K562 (cell line): ENCODE results near the gene PIK3CD. TPM values are rescaled to one million over a fixed set of nuclear protein-coding genes. Genes with fewer than 3 reads are reported as not detected.

Source experiments
- ATAC-seq: fragments of 200-7000 bp; cut with Tn5 transposase; 3 replicates; pipeline ENCODE4 v1.9.1; 2020; ENCODE audit warnings: moderate library complexity
- BruUV-seq: library from RNA; stranded (reverse); fragments of 400-500 nt; replicated peaks from 2 replicates; lab custom pipeline; 2021; lab: Mats Ljungman, UMichigan
- CTCF ChIA-PET: fragments of 300-600 bp; formaldehyde crosslinking; extraction: SDS; loops from one replicate; lab custom pipeline; 2021; ENCODE audit warnings: low intra/inter-chr PET ratio; lab: Yijun Ruan, JAX
- POLR2A ChIA-PET: fragments of 300-600, 350-650 bp; sonication (Branson Sonifier 250); formaldehyde crosslinking; extraction: SDS; loops from one replicate; lab custom pipeline; 2021; ENCODE audit warnings: antibody characterized with exemption, inconsistent platforms; lab: Yijun Ruan, JAX
- DNase-seq, 4 experiments: peaks; one replicate each; pipeline versions ENCODE4 v3.0.0 to v3.0.0-alpha.2; 2011 to 2018; ENCODE audit warnings: low spot score in 3 of 4, mixed read lengths in 3 of 4; ENCODE audit errors: extremely low read depth in 1 of 4
- FAIRE-seq: peaks from 2 replicates; lab custom pipeline; 2011; peaks lifted over from hg19 to GRCh38; lab: Jason Lieb, UNC
- H2AFZ ChIP-seq: 2 replicates; pipeline ENCODE4 v1.6.0; 2011; ENCODE audit warnings: low read depth, low read length, control low read depth, inconsistent platforms
- H3K27ac ChIP-seq: fragments of 200-600 bp; 3 replicates; pipeline ENCODE4 v1.8.0; 2011; ENCODE audit warnings: low read depth, mild to moderate bottlenecking, control low read depth, inconsistent platforms, low read length, moderate library complexity, mixed read lengths; ENCODE audit errors: extremely low read depth
- H3K27me3 ChIP-seq, 2 experiments: fragments of 300-600 bp in 1 of 2; 2 replicates in 1 of 2; 3 replicates in 1 of 2; pipeline versions ENCODE4 v1.6.0 to v1.8.0; 2011; ENCODE audit warnings: inconsistent platforms in 2 of 2, low read length in 2 of 2, mild to moderate bottlenecking in 1 of 2, mixed read lengths in 1 of 2, moderate library complexity in 1 of 2; ENCODE audit not compliant: control insufficient read depth in 2 of 2, insufficient read depth in 2 of 2
- H3K36me3 ChIP-seq: fragments of 300-600 bp; 3 replicates; pipeline ENCODE4 v1.8.0; 2011; ENCODE audit warnings: mild to moderate bottlenecking, low read length, inconsistent platforms; ENCODE audit not compliant: control insufficient read depth, insufficient read depth
- H3K4me1 ChIP-seq, 2 experiments: fragments of 200-600 bp in 1 of 2; replicated peaks in 1 of 2; 2 replicates in 1 of 2; 3 replicates in 1 of 2; pipeline versions ENCODE4 v1.5.1 to v1.8.0; 2011; ENCODE audit warnings: inconsistent platforms in 2 of 2, low read length in 2 of 2, mild to moderate bottlenecking in 1 of 2, mixed read lengths in 1 of 2, moderate library complexity in 1 of 2; ENCODE audit not compliant: control insufficient read depth in 2 of 2, insufficient read depth in 2 of 2
- H3K4me2 ChIP-seq: 2 replicates; pipeline ENCODE4 v1.6.1; 2011; ENCODE audit warnings: low read length, control low read depth, inconsistent platforms, mixed read lengths; ENCODE audit not compliant: insufficient read depth
- H3K4me3 ChIP-seq: fragments of 200-600 bp; sonication (generic), shearing (Covaris generic); 2 replicates; pipeline ENCODE4 v1.5.1; 2016; ENCODE audit warnings: control low read depth, inconsistent platforms
- H3K79me2 ChIP-seq: fragments of 200-600 bp; 3 replicates; pipeline ENCODE4 v1.8.0; 2011; ENCODE audit warnings: low read length, inconsistent platforms; ENCODE audit not compliant: control insufficient read depth, insufficient read depth
- H3K9ac ChIP-seq, 2 experiments: 2 replicates each; pipeline versions ENCODE4 v1.6.0 to v1.6.1; 2011; ENCODE audit warnings: low read depth in 2 of 2, low read length in 2 of 2, control low read depth in 1 of 2, inconsistent platforms in 1 of 2, mild to moderate bottlenecking in 1 of 2, mixed read lengths in 1 of 2; ENCODE audit not compliant: insufficient read depth in 1 of 2
- H3K9me1 ChIP-seq: one replicate; pipeline ENCODE4 v1.6.0; 2011; ENCODE audit warnings: inconsistent platforms, mild to moderate bottlenecking, low read length, moderate library complexity; ENCODE audit not compliant: control insufficient read depth, insufficient read depth
- H3K9me3 ChIP-seq: replicated peaks from 2 replicates; pipeline ENCODE4 v1.5.1; 2011; ENCODE audit warnings: low read depth, low read length, inconsistent platforms; ENCODE audit not compliant: control insufficient read depth, insufficient read depth
- H4K20me1 ChIP-seq: replicated peaks from 2 replicates; pipeline ENCODE4 v1.6.1; 2011; ENCODE audit warnings: low read length, inconsistent platforms, mixed read lengths; ENCODE audit not compliant: control insufficient read depth, insufficient read depth
- BHLHE40 ChIP-seq: IDR thresholded peaks from 2 replicates; pipeline ENCODE4 v1.6.1; 2011; ENCODE audit warnings: low read length, improper control_type of control experiment
- CBFB ChIP-seq: sonication (generic); formaldehyde crosslinking; IDR thresholded peaks from 2 replicates; pipeline ENCODE4 v1.4.0; 2020; ENCODE audit warnings: mild to moderate bottlenecking, missing genetic modification reagents
- DACH1 ChIP-seq: fragments of 450-650 bp; IDR thresholded peaks from 2 replicates; pipeline ENCODE4 v1.6.1; 2018; ENCODE audit not compliant: partially characterized antibody
- FOSL1 ChIP-seq: fragments of 200-800 bp; sonication (Bioruptor generic); conservative IDR thresholded peaks from 2 replicates; pipeline ENCODE4 v1.6.1; 2016; ENCODE audit warnings: missing genetic modification characterization, missing compliant biosample characterization
- GATAD2B ChIP-seq: fragments of 450-650 bp; IDR thresholded peaks from 2 replicates; pipeline ENCODE4 v1.6.1; 2017; ENCODE audit warnings: mild to moderate bottlenecking, borderline replicate concordance
- HDAC1 ChIP-seq, 2 experiments: fragments of 450-650 bp; IDR thresholded peaks; 2 replicates each; pipeline ENCODE4 v1.6.1; 2016 to 2017; ENCODE audit warnings: inconsistent platforms in 1 of 2, mild to moderate bottlenecking in 1 of 2, moderate library complexity in 1 of 2
- HDAC2 ChIP-seq: fragments of 450-650 bp; IDR thresholded peaks from 2 replicates; pipeline ENCODE4 v1.6.1; 2016; ENCODE audit warnings: mild to moderate bottlenecking
- HES1 ChIP-seq: fragments of 450-650 bp; IDR thresholded peaks from 2 replicates; pipeline ENCODE4 v1.6.1; 2016; ENCODE audit warnings: low read depth, mild to moderate bottlenecking, moderate library complexity
- L3MBTL2 ChIP-seq: fragments of 450-650 bp; IDR thresholded peaks from 2 replicates; pipeline ENCODE4 v1.6.1; 2016; ENCODE audit warnings: mild to moderate bottlenecking, moderate library complexity
- LCOR ChIP-seq: sonication (generic); formaldehyde crosslinking; IDR thresholded peaks from 2 replicates; pipeline ENCODE4 v1.8.0; 2022; ENCODE audit warnings: mild to moderate bottlenecking, missing genetic modification reagents
- MCM7 ChIP-seq, 2 experiments: fragments of 450-650 bp; IDR thresholded peaks; 2 replicates each; pipeline ENCODE4 v1.6.1; 2016 to 2018
- MTA3 ChIP-seq: fragments of 450-650 bp; formaldehyde crosslinking; IDR thresholded peaks from 2 replicates; pipeline ENCODE4 v1.6.1; 2017; ENCODE audit warnings: mild to moderate bottlenecking, borderline replicate concordance
- PHB ChIP-seq: fragments of 250-450 bp; sonication (Bioruptor Pico); IDR thresholded peaks from 2 replicates; pipeline ENCODE4 v1.5.0; 2021
- RBM15 ChIP-seq: fragments of 200-400 bp; formaldehyde crosslinking; IDR thresholded peaks from 2 replicates; pipeline ENCODE4 v1.6.1; 2018; ENCODE audit warnings: mild to moderate bottlenecking, low read length, moderate library complexity; ENCODE audit not compliant: insufficient read depth
- TRIM28 ChIP-seq: fragments of 450-650 bp; IDR thresholded peaks from 2 replicates; pipeline ENCODE4 v1.6.1; 2017
- YBX1 ChIP-seq: fragments of 450-650 bp; IDR thresholded peaks from 2 replicates; pipeline ENCODE4 v1.7.1; 2016; ENCODE audit warnings: mild to moderate bottlenecking
- ZBTB2 ChIP-seq: fragments of 450-650 bp; IDR thresholded peaks from 2 replicates; pipeline ENCODE4 v1.6.1; 2016; ENCODE audit warnings: antibody characterized with exemption
- ZNF121 ChIP-seq: sonication (generic); formaldehyde crosslinking; conservative IDR thresholded peaks from 2 replicates; pipeline ENCODE4 v1.8.0; 2022; ENCODE audit warnings: missing genetic modification reagents
- ZNF277 ChIP-seq: fragments of 250-450 bp; sonication (Bioruptor Pico); IDR thresholded peaks from 2 replicates; pipeline ENCODE4 v1.8.0; 2022; ENCODE audit warnings: inconsistent platforms, mild to moderate bottlenecking, moderate library complexity, borderline replicate concordance
- ZNF77 ChIP-seq: fragments of 250-450 bp; sonication (Bioruptor Pico); IDR thresholded peaks from 2 replicates; pipeline ENCODE4 v1.5.0; 2020
- WGBS: fragments of 100-300 bp; shearing (Covaris generic); methylation state at CpG from one replicate; pipeline ENCODE4 v1.1.6; 2016; ENCODE audit warnings: low coverage, mixed read lengths; ENCODE audit not compliant: insufficient coverage; ENCODE audit errors: missing lambda C conversion rate; 5-methylcytosine and 5-hydroxymethylcytosine counted together
- in situ Hi-C: fragments of 300-500 bp; cut with MboI; formaldehyde crosslinking; loops from 4 replicates; pipeline ENCODE4 v1.15.0; 2018; ENCODE audit warnings: inconsistent platforms, mixed read lengths
- intact Hi-C: fragments of 100-400 bp; cut with micrococcal nuclease; formaldehyde crosslinking; loops from 2 replicates; pipeline ENCODE4 v1.14.2; 2022
- polyA plus RNA-seq, 8 experiments: library from polyadenylated mRNA; depleted of rRNA in 4 of 8; stranded (reverse) in 5 of 8; unstranded in 3 of 8; fragments of >200 nt; fragmentation: Nextera tagmentation in 2 of 8; fragmentation: Illumina TruSeq in 1 of 8; extraction: Ambion mirVana in 2 of 8; extraction: Trizol in 1 of 8; gene quantifications; 2 replicates each; pipeline versions ENCODE4 v1.2.1 to v1.2.3, GENCODE V29; 2011 to 2014; ENCODE audit warnings: inconsistent platforms in 1 of 8, missing spikeins in 1 of 8
- total RNA-seq, 7 experiments: library from RNA; depleted of rRNA in 6 of 7; stranded (reverse); fragments of >200 nt in 6 of 7; fragmentation: Illumina TruSeq in 2 of 7; extraction: Trizol in 2 of 7; gene quantifications; 2 replicates each; pipeline versions ENCODE4 v1.2.1 to v1.2.3, GENCODE V29; 2011 to 2021; ENCODE audit warnings: low replicate concordance in 1 of 7

Gene PIK3CD
- total and polyA plus RNA-seq, 9 of the 15 experiments (the other 6 are each of a cell fraction or from before 2014, with no cell fraction given) = 1.8 to 20.8 (median 7.2) TPM

GRCh38 chr1:9774712-9775679 lies 123.5 kb downstream of the PIK3CD start (continued):
- TF ChIP-seq FOSL1 (tag) = peak; percentile 57
- no peak for TF ChIP-seq L3MBTL2
- no peak for TF ChIP-seq PHB (CRISPR knock-in tag)

- ChIA-PET POLR2A (interaction anchor here (0.6 to 0.8 kb wide), 2 partner anchors 12 to 54 kb away, joined by 3 to 4 read pairs; no protein-coding TSS in a partner anchor), CTCF (no interaction called here)
- no TSS peak for BruUV-seq
- H3K27ac ChIP-seq = no peak overlapping the region
- intact Hi-C loops (no loop called here), in situ Hi-C loops (no loop called here)
- no peaks in the 10 kb centered on the region for H3K9me1 ChIP-seq
- H3K4me2 ChIP-seq = no peak overlapping the region
- H3K9me3 ChIP-seq = no peaks in the 10 kb centered on the region
- H3K79me2 ChIP-seq = no peaks in the 10 kb centered on the region
- FAIRE-seq = no peak
- H4K20me1 ChIP-seq = no peaks in the 10 kb centered on the region
- no peak overlapping the region for H3K9ac ChIP-seq
- no peak overlapping the region for H2AFZ ChIP-seq
- no peak for ATAC-seq
- no peak overlapping the region for H3K4me3 ChIP-seq
- WGBS = 53% methylated on average over 2 of the region's 2 CpGs
- H3K4me1 ChIP-seq = peaks cover 12% of the 10 kb centered on the region in 2 experiments; a peak in 4 of 5 replicates
- no peak for DNase-seq
- no peaks in the 10 kb centered on the region for H3K27me3 ChIP-seq
- peaks cover 8% of the 10 kb centered on the region; the same call in 1 of the 3 replicates for H3K36me3 ChIP-seq
- TF ChIP-seq MTA3 = no peak
- TF ChIP-seq ZNF277 (CRISPR knock-in tag) = no peak
- TF ChIP-seq HES1 = no peak
- TF ChIP-seq RBM15 = no peak
- TF ChIP-seq YBX1 = no peak
- TF ChIP-seq HDAC1 (IDR thresholded peaks at IDR 0.05) = 0 out of 4 replicates have a peak, but pooled peaks of 1 of the 2 experiments have one; percentile 24
- TF ChIP-seq GATAD2B = peak; percentile 96
- peak; percentile 88 for TF ChIP-seq ZBTB2
- TF ChIP-seq CBFB (CRISPR knock-in tag) = no peak
- TF ChIP-seq HDAC2 = peak; percentile 41; the same call in 1 of the 2 replicates
- TF ChIP-seq DACH1 = peak; percentile 100
- no peak for TF ChIP-seq ZNF77
- TF ChIP-seq ZNF121 (CRISPR knock-in tag) = no peak
- peak in 1 of 2 experiments; percentile 72; a peak in 1 of 4 replicates for TF ChIP-seq MCM7 (IDR thresholded peaks at IDR 0.05)
- 0 out of 2 replicates have a peak, but pooled peaks have one; percentile 16 for TF ChIP-seq LCOR (CRISPR knock-in tag)
- no peak for TF ChIP-seq BHLHE40
- TF ChIP-seq TRIM28 = no peak
Measured at GRCh38 chr1:9776685-9777084, 125.2 kb downstream of the PIK3CD start.
